BJ (cell line): ENCODE measurements around the gene FHDC1. TPM values are rescaled to one million over a fixed set of nuclear protein-coding genes. Genes with fewer than 3 reads are reported as not detected.

Experiments used
- CTCF ChIA-PET: fragments of 350-600 bp; formaldehyde crosslinking; extraction: SDS; loops from one replicate; lab custom pipeline; 2021; ENCODE audit warnings: antibody characterized with exemption, inconsistent platforms; lab: Yijun Ruan, JAX
- POLR2A ChIA-PET: fragments of 300-600 bp; sonication (Branson Sonifier 250); formaldehyde crosslinking; extraction: SDS; loops from one replicate; lab custom pipeline; 2021; ENCODE audit warnings: antibody characterized with exemption; lab: Charles Lee
- DNase-seq: peaks from one replicate; pipeline ENCODE4 v3.0.0-alpha.2; 2011; ENCODE audit warnings: low read depth
- H3K27me3 ChIP-seq: 2 replicates; pipeline ENCODE4 v1.6.0; 2011; ENCODE audit warnings: low read length; ENCODE audit not compliant: control insufficient read depth, insufficient read depth
- H3K36me3 ChIP-seq: 2 replicates; pipeline ENCODE4 v1.5.1; 2011; ENCODE audit warnings: low read length; ENCODE audit not compliant: control insufficient read depth, insufficient read depth
- H3K4me3 ChIP-seq: 2 replicates; pipeline ENCODE4 v1.5.1; 2011; ENCODE audit warnings: low read depth, mild to moderate bottlenecking, control low read depth, low read length
- polyA plus RNA-seq: library from polyadenylated mRNA; depleted of rRNA; stranded (reverse); fragments of >200 nt; gene quantifications from 2 replicates; pipeline ENCODE4 v1.2.3, GENCODE V29; 2011
- TF ChIP-seq, protein P1 (sequence below): IDR thresholded peaks from 2 replicates; pipeline ENCODE4 v1.5.1; 2011; ENCODE audit warnings: low read depth, mild to moderate bottlenecking, control low read depth, inconsistent platforms, low read length, moderate library complexity; ENCODE audit not compliant: insufficient read depth

The FHDC1 gene
- polyA plus RNA-seq, 1 experiment: 0.17 TPM

DNA sequence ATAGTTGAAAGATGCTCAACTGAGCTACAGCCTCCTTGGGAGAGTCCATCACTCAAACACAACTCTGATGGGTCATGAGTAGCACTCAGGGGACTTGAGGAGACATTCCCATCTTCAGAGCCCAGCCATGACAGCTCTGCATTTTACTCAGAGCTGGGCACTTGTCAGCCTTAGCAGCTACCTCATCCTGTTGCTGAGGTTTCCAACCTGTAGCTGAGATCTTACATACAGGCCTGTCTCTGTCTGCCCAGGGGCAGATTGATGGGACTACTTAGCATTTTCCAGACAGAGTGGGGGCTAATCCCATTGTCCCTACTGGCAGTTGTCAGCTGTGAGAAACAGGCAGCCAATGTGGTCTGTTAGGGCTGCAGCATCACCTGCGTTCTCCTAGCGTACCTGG, 3.5 kb downstream of the FHDC1 start:
- POLR2A ChIA-PET: no interaction called here
- no peak overlapping the region for H3K4me3 ChIP-seq
- H3K36me3 ChIP-seq: no peaks in the 10 kb centered on the region
- DNase-seq: no peak
- CTCF ChIA-PET: interaction anchor here (1.2 kb wide), 1 partner anchor 144 kb away, joined by 6 read pairs; no protein-coding TSS in a partner anchor
- TF ChIP-seq, protein P1, sequence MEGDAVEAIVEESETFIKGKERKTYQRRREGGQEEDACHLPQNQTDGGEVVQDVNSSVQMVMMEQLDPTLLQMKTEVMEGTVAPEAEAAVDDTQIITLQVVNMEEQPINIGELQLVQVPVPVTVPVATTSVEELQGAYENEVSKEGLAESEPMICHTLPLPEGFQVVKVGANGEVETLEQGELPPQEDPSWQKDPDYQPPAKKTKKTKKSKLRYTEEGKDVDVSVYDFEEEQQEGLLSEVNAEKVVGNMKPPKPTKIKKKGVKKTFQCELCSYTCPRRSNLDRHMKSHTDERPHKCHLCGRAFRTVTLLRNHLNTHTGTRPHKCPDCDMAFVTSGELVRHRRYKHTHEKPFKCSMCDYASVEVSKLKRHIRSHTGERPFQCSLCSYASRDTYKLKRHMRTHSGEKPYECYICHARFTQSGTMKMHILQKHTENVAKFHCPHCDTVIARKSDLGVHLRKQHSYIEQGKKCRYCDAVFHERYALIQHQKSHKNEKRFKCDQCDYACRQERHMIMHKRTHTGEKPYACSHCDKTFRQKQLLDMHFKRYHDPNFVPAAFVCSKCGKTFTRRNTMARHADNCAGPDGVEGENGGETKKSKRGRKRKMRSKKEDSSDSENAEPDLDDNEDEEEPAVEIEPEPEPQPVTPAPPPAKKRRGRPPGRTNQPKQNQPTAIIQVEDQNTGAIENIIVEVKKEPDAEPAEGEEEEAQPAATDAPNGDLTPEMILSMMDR: no peak
- H3K27me3 ChIP-seq: peaks cover 9% of the 10 kb centered on the region

- DNase-seq: no peak
- ChIA-PET CTCF (no interaction called here), POLR2A (no interaction called here)
- Histone ChIP-seq H3K4me3 (no peak overlapping the region), H3K36me3 (no peaks in the 10 kb centered on the region), H3K27me3 (peaks cover 9% of the 10 kb centered on the region)
- TF ChIP-seq, protein P1: no peak
These were observed 4.3 kb downstream of the FHDC1 start for GRCh38 chr4:152940461-152940860.

DNA sequence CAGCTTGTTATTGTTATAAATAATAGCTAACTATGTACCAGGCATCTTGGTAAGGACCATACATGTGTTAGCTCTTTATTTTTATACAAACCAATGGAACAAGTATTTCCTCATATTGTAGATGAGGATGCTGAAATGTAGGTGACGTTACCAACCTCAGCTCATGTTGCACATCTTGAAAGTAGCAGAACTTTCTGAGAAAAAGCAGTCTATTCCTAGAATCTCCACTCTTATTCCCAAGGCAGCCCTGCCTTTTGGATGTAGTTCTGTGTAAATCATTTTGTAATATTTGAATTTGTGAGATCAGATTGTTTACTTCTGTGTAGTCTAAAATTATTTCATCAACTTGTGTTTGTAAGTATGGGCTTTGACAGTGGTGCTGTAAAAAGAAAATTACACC, 5.3 kb downstream of the FHDC1 start:
- no peak for DNase-seq
- Histone ChIP-seq H3K4me3 (no peak overlapping the region), H3K27me3 (peaks cover 7% of the 10 kb centered on the region), H3K36me3 (no peaks in the 10 kb centered on the region)
- ChIA-PET POLR2A (no interaction called here), CTCF (no interaction called here)
- TF ChIP-seq, protein P1: no peak

DNA sequence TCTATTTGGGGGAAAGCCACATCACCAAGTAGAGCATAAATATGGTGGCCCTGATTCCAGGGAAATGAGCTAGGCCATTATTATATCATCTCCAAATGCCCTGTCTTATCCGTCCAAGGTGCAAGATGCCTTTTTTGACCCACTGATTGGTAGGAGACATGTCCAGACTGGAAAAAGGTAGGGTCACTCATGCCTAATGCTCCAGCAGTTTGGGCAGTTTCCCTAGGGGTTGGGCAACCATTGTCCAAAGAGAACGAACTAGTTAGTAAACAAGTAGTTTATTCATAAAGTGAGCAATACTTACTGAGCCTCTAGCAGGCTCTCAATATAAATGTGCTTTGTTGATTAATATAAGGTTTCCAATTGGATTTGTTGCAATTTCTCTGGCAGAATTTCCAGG, 6.2 kb downstream of the FHDC1 start:
- H3K4me3 ChIP-seq: no peak overlapping the region
- CTCF ChIA-PET: interaction anchor here (0.6 kb wide), 1 partner anchor 25 kb away, joined by 3 read pairs; no protein-coding TSS in a partner anchor
- no peaks in the 10 kb centered on the region for H3K36me3 ChIP-seq
- TF ChIP-seq, protein P1: no peak
- peaks cover 7% of the 10 kb centered on the region for H3K27me3 ChIP-seq
- no peak for DNase-seq
- POLR2A ChIA-PET: no interaction called here

- ChIA-PET CTCF (interaction anchor here (0.7 to 1.1 kb wide), 5 partner anchors 13 to 141 kb away, joined by 3 to 4 read pairs (median 3); no protein-coding TSS in a partner anchor), POLR2A (interaction anchor here (0.5 kb wide), 1 partner anchor 319 kb away, joined by 3 read pairs; no protein-coding TSS in a partner anchor)
- TF ChIP-seq, protein P1: no peak
- peaks cover 5% of the 10 kb centered on the region for H3K27me3 ChIP-seq
- DNase-seq: peak; percentile 74
- H3K4me3 ChIP-seq: no peak overlapping the region
- no peaks in the 10 kb centered on the region for H3K36me3 ChIP-seq
These were observed 7.5 kb downstream of the FHDC1 start for GRCh38 chr4:152943672-152944071.
